ENCODE data around the gene TBXAS1.

TBXAS1 gene

GRCh38 chr7:139846297-139846696 is 17.2 kb downstream of the TBXAS1 start:
- TF ChIP-seq CTCF (conservative IDR thresholded peaks at IDR 0.05) = no peak
- no peak overlapping the region for H3K27ac ChIP-seq

GRCh38 chr7:139848274-139848673 is 19.2 kb downstream of the TBXAS1 start:
- no peak overlapping the region for H3K27ac ChIP-seq
- TF ChIP-seq CTCF (conservative IDR thresholded peaks at IDR 0.05) = no peak

GRCh38 chr7:139850906-139851305 is 21.8 kb downstream of the TBXAS1 start:
- no peak for TF ChIP-seq CTCF (conservative IDR thresholded peaks at IDR 0.05)
- H3K27ac ChIP-seq = no peak overlapping the region

GRCh38 chr7:139851770-139852481 is 22.9 kb downstream of the TBXAS1 start:
- TF ChIP-seq CTCF (conservative IDR thresholded peaks at IDR 0.05) = no peak
- no peak overlapping the region for H3K27ac ChIP-seq

GRCh38 chr7:139852482-139852845 is 23.4 kb downstream of the TBXAS1 start:
- no peak overlapping the region for H3K27ac ChIP-seq
- no peak for TF ChIP-seq CTCF (conservative IDR thresholded peaks at IDR 0.05)

- TF ChIP-seq CTCF (conservative IDR thresholded peaks at IDR 0.05) = no peak
- H3K27ac ChIP-seq = no peak overlapping the region
These were observed 24.6 kb downstream of the TBXAS1 start for GRCh38 chr7:139853506-139854123.

- TF ChIP-seq CTCF (conservative IDR thresholded peaks at IDR 0.05) = no peak
- H3K27ac ChIP-seq = no peak overlapping the region
These were observed 25.1 kb downstream of the TBXAS1 start for GRCh38 chr7:139854124-139854511.
